Pancreas (tissue), 10 donors: ENCODE measurements around the gene EGFLAM. TPM values are rescaled to one million over a fixed set of nuclear protein-coding genes. Genes with fewer than 3 reads are reported as not detected.

Experiments
- ATAC-seq, 4 donors: fragments of 200-7000 bp; cut with Tn5 transposase; one replicate each; pipeline versions ENCODE4 v1.8.0 to v1.9.1; 2020; ENCODE audit warnings: mild to moderate bottlenecking in 4 of 4, moderate library complexity in 4 of 4
- DNase-seq, 6 donors: peaks; one replicate each; pipeline ENCODE4 v3.0.0-alpha.2; 2020
- FAIRE-seq: peaks from 2 replicates; lab custom pipeline; 2012; peaks lifted over from hg19 to GRCh38; lab: Jason Lieb, UNC
- H3K27ac ChIP-seq, 4 donors: fragments of 200-600 bp; sonication (generic); 1 replicate in 3 of 4; 2 replicates in 1 of 4; pipeline versions ENCODE4 v1.5.0 to v1.8.0; 2020
- H3K27me3 ChIP-seq, 4 donors: fragments of 200-600 bp; one replicate each; pipeline ENCODE4 v1.8.0; 2021
- H3K36me3 ChIP-seq, 3 donors: fragments of 200-600 bp; sonication (generic) in 1 of 3; one replicate each; pipeline versions ENCODE4 v1.5.0 to v1.8.0; 2020 to 2021
- H3K4me1 ChIP-seq, 3 donors: fragments of 200-600 bp; one replicate each; pipeline ENCODE4 v1.8.0; 2021
- H3K4me3 ChIP-seq, 4 donors: fragments of 200-600 bp; sonication (generic) in 2 of 4; one replicate each; pipeline versions ENCODE4 v1.5.0 to v1.8.0; 2020 to 2021
- H3K9me3 ChIP-seq, 4 donors: fragments of 200-600 bp; one replicate each; pipeline ENCODE4 v1.8.0; 2021
- WGBS, 2 donors: extraction: QIAGEN DNeasy Blood & Tissue Kit; methylation state at CpG; one replicate each; pipeline ENCODE4 v1.1.7; 2013; 5-methylcytosine and 5-hydroxymethylcytosine counted together
- intact Hi-C, 3 donors: fragments of 100-400 bp; cut with DNase I; formaldehyde crosslinking; loops; one replicate each; pipeline versions ENCODE4 v1.11.1 to v1.14.2; 2022
- polyA plus RNA-seq, 2 donors: library from polyadenylated mRNA; stranded (reverse); fragments of 200-250 nt; gene quantifications; one replicate each; pipeline ENCODE4 v1.2.3, GENCODE V29; 2013
- total RNA-seq, 6 donors: library from RNA; stranded (reverse); fragmentation: NEBNext Ultra II Directional in 4 of 6; extraction: Animal tissue kit (Norgen Biotek cat#: 25700) in 4 of 6; gene quantifications; one replicate each; pipeline versions ENCODE4 v1.2.1 to v1.2.4, GENCODE V29; 2021 to 2023
- TF ChIP-seq, protein P1 (sequence below), 4 donors: fragments of 200-600 bp; sonication (generic) in 3 of 4; IDR thresholded peaks; one replicate each; pipeline versions ENCODE4 v1.5.0 to v1.8.0; 2021; ENCODE audit warnings: antibody characterized with exemption in 4 of 4
- donor health status: healthy with polysubstance abuse.
- donor health status: DM: no; HTN: no; CAD: no; lungs with moderate emphysema.
- donor health status: DM: no; HTN: no; CAD: no.
- donor health status: control.
- donor health status: control.
- donor health status: Bipolar disorder and iron deficiency.
- donor health status: DM: yes; HTN: yes; CAD: no.
- donor health status: DM: no; HTN: no; CAD: no.
- donor health status: DM: no; HTN: no; CAD: no.
- donor health status: DM: yes; HTN: yes; CAD: no.

EGFLAM gene
- total and polyA plus RNA-seq, 8 donors, result 0.73 to 2.4 (median 1.1) TPM

DNA sequence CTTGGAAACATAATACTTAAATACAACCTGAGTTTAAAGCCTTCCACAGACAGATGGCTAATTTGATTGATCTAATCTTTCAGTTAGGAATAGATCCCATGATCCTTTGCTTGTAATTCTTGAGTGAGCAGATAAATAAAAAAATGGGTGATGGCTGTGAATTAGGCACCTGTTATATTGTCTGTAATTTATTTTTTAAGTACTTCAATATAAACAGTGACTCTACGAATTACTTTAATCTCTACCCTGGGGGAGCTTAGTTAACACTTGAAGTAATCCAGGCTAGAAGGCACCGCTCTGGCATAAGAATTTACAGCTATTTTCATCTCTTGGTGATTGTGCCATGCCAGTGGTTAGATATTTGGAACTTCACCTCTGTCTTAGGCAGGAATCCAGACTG lies 9.0 kb downstream of the EGFLAM start:
- TF ChIP-seq, protein P1, sequence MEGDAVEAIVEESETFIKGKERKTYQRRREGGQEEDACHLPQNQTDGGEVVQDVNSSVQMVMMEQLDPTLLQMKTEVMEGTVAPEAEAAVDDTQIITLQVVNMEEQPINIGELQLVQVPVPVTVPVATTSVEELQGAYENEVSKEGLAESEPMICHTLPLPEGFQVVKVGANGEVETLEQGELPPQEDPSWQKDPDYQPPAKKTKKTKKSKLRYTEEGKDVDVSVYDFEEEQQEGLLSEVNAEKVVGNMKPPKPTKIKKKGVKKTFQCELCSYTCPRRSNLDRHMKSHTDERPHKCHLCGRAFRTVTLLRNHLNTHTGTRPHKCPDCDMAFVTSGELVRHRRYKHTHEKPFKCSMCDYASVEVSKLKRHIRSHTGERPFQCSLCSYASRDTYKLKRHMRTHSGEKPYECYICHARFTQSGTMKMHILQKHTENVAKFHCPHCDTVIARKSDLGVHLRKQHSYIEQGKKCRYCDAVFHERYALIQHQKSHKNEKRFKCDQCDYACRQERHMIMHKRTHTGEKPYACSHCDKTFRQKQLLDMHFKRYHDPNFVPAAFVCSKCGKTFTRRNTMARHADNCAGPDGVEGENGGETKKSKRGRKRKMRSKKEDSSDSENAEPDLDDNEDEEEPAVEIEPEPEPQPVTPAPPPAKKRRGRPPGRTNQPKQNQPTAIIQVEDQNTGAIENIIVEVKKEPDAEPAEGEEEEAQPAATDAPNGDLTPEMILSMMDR (IDR thresholded peaks at IDR 0.05), result no peak
- 47 to 57% methylated on average over 2 of the region's 2 CpGs for WGBS, 2 donors
- Histone ChIP-seq H3K9me3 (no peaks in the 10 kb centered on the region), H3K36me3 (no peaks in the 10 kb centered on the region), H3K27me3 (peaks cover 0 to 10% (median 2%) of the 10 kb centered on the region in 4 donors), H3K4me1 (no peaks in the 10 kb centered on the region), H3K27ac (no peak overlapping the region), H3K4me3 (no peak overlapping the region)
- no peak for ATAC-seq
- DNase-seq, result no peak
- intact Hi-C loops, result no loop called here
- no peak for FAIRE-seq

DNA sequence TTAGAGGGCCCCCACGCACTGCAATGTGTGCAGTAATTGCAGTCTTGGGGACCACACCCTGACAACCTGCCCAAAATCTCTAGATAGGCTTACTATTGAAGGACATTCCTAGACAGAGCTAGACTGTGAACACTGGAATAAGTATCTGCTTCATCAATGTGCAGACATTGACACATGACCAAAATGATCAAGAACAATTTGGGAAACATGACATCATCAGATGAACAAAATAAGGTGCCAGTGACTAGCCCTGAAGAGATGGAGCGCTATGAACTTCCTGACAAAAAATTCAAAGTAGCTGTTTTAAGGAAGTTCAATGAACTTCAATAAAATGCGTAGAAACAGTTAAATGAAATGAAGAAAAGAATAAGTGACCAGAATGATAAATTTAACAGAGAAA lies 15.3 kb downstream of the EGFLAM start:
- DNase-seq (no peak), ATAC-seq (no peak), FAIRE-seq (no peak)
- no peak overlapping the region for H3K27ac ChIP-seq
- H3K9me3 ChIP-seq, result no peaks in the 10 kb centered on the region
- H3K36me3 ChIP-seq, result no peaks in the 10 kb centered on the region
- H3K27me3 ChIP-seq, result peaks cover 0 to 4% (median 0%) of the 10 kb centered on the region in 4 donors
- TF ChIP-seq, protein P1 (IDR thresholded peaks at IDR 0.05), result no peak
- no peaks in the 10 kb centered on the region for H3K4me1 ChIP-seq
- 64 to 74% methylated on average over 3 of the region's 3 CpGs for WGBS, 2 donors
- no peak overlapping the region for H3K4me3 ChIP-seq
- intact Hi-C loops, result no loop called here

DNA sequence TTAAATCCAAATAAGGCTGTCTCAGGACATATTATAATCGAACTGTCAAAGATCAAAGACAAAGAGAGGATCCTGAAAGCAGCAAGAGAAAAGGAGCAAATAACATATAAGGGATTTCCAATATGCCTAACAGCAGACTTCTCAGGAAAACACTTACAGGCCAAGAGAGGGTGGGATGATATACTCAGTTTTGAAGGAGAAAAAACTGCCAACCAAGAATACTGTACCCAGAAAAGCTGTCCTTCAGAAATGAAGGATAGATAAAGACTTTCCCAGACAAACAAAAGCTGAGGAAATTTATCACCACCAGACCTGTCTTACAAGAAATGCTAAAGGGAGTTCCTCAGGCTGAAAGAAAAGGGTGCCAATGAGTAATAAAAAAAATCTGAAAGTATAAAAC lies 16.0 kb downstream of the EGFLAM start:
- Histone ChIP-seq H3K27me3 (peaks cover 0 to under 1% (median 0%) of the 10 kb centered on the region in 4 donors), H3K4me1 (no peaks in the 10 kb centered on the region), H3K27ac (no peak overlapping the region), H3K9me3 (no peaks in the 10 kb centered on the region), H3K4me3 (no peak overlapping the region), H3K36me3 (no peaks in the 10 kb centered on the region)
- TF ChIP-seq, protein P1 (IDR thresholded peaks at IDR 0.05), result no peak
- no peak for ATAC-seq
- 25 to 50% methylated on average over 1 of the region's 1 CpG for WGBS, 2 donors
- intact Hi-C loops, result no loop called here
- no peak for DNase-seq
- FAIRE-seq, result no peak

DNA sequence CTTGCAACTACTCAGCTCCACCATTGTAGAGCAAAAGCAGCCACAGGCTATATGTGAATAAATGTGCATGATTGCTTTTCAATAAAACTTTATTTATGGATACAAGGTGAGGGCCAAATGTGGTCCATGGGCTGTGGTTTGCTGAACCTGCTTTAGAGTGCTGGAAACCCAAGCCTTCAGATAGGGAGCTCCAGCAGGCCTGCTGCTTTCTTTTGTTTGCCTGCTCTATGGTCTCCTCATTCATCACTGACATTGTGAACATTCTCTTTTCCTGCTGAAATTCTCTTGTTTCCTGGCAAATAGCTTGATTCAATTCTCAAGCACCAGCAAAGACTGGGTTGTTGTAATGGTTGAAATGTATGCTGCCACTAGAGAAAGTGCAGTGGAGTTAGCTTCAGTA lies 26.0 kb downstream of the EGFLAM start:
- TF ChIP-seq, protein P1 (IDR thresholded peaks at IDR 0.05), result no peak

DNA sequence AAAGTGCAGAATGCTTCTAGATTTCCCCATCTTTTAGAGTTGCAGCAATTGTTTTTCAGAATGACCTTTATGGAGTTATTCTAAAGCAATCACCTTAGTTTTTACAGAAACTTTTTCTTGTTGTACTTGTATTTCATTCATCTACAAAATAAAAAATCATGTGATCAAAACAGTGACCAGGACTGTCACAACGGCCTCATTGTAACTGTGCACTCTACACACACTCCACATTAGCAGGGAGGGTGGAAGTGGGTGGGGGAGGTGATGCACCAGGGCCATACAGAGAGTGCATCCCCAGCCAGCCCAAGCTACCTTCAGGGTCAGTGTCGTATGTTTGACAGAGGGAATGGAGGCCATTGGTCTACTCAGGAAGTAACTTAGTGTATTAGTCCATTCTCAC lies 26.9 kb downstream of the EGFLAM start:
- Histone ChIP-seq H3K4me1 (no peaks in the 10 kb centered on the region), H3K9me3 (no peaks in the 10 kb centered on the region), H3K27ac (no peak overlapping the region), H3K36me3 (no peaks in the 10 kb centered on the region), H3K4me3 (no peak overlapping the region), H3K27me3 (no peaks in the 10 kb centered on the region)
- FAIRE-seq (no peak), ATAC-seq (no peak), DNase-seq (no peak)
- TF ChIP-seq, protein P1 (IDR thresholded peaks at IDR 0.05), result no peak
- intact Hi-C loops, result no loop called here
- 61 to 63% methylated on average over 2 of the region's 2 CpGs for WGBS, 2 donors

More for the DNA sequence above, 26.0 kb downstream of the EGFLAM start:
- FAIRE-seq, result no peak
- no peaks in the 10 kb centered on the region for H3K36me3 ChIP-seq
- no peaks in the 10 kb centered on the region for H3K27me3 ChIP-seq
- H3K27ac ChIP-seq, result no peak overlapping the region
- no peak for DNase-seq
- intact Hi-C loops, result no loop called here
- no peak for ATAC-seq
- no peak overlapping the region for H3K4me3 ChIP-seq
- no peaks in the 10 kb centered on the region for H3K9me3 ChIP-seq
- H3K4me1 ChIP-seq, result no peaks in the 10 kb centered on the region
